Measurements from ENCODE around the gene KRTDAP.

KRTDAP gene

DNA sequence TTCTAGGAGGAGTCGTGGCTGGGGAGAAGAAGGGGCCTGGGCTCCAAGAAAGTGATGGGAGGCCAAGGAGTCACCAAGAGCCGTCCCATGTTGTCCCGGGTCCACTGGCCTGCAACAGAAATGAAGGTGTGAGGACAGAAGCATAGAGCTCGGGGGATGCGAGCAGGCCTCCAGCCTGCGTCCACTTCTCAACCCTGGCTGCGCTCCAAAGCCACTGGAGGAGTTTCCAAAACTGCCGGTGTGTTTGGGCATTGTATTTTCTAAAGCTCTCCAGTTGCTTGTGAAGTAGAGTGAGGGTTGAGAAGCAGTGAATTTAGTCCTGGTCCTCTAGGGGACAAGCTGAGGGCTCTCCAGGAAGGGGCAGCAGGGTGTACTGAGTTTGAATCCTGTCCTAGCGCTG lies 29.2 kb downstream of the KRTDAP start:
- TF ChIP-seq, protein P1, sequence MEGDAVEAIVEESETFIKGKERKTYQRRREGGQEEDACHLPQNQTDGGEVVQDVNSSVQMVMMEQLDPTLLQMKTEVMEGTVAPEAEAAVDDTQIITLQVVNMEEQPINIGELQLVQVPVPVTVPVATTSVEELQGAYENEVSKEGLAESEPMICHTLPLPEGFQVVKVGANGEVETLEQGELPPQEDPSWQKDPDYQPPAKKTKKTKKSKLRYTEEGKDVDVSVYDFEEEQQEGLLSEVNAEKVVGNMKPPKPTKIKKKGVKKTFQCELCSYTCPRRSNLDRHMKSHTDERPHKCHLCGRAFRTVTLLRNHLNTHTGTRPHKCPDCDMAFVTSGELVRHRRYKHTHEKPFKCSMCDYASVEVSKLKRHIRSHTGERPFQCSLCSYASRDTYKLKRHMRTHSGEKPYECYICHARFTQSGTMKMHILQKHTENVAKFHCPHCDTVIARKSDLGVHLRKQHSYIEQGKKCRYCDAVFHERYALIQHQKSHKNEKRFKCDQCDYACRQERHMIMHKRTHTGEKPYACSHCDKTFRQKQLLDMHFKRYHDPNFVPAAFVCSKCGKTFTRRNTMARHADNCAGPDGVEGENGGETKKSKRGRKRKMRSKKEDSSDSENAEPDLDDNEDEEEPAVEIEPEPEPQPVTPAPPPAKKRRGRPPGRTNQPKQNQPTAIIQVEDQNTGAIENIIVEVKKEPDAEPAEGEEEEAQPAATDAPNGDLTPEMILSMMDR (IDR thresholded peaks at IDR 0.05; ENCODE audit: control insufficient read depth, extremely low read depth, insufficient read depth): no peak
- no peak for DNase-seq (ENCODE audit: low read depth)
- H3K4me3 ChIP-seq (ENCODE audit: low read depth, low read length): no peak overlapping the region

DNA sequence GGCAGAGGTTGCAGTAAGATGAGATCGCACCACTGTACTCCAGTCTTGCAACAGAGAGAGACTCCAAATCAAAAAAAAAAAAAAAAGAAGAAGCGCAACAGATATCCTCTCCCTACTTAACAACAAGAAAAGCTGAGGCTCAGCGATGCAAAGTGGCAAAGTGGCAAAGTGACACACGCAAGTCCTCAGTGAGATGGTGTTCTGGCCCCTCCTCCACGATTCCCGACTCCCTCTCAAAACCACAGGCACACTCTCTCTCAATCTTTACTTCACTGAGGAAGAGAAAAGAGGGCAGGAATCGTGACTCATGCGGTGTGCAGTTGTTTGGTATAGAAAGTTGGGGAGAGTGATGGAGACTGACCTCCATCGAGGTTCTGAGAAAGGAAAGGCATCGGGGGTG lies 29.7 kb downstream of the KRTDAP start:
- no peak for DNase-seq (ENCODE audit: low read depth)
- H3K4me3 ChIP-seq (ENCODE audit: low read depth, low read length): no peak overlapping the region
- TF ChIP-seq, protein P1 (IDR thresholded peaks at IDR 0.05; ENCODE audit: control insufficient read depth, extremely low read depth, insufficient read depth): no peak

DNA sequence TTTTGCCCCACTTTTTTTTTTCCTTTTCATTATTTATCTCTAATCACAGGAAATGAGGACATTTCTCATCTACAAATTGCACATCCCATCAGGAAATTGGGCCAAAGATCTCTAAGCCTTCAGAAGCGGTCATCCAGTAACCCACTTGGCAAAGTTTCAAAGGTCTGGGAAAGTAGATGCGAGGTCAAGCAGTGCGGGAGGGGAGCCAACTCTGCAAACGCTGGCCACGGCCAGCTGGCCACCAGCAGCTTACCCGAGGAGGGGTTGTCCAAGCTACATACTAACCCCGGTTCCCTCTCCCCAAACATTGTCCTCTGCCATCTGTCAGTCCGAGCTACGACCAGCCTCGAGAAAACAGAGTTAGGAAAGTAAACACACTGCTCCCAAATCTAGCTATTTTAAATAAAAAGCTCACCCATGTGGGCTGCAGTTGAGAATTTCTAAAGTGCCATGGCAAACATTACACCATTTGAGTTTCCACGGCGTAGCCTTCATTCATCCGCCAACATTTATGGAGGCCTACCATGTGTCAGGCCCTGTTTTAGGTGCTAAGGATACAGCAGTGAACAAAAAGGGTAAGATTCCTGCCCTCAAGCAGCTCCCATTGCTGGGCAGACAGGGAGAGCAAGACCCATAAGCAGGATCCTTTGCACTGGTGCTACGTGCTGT lies 30.7 kb downstream of the KRTDAP start:
- H3K4me3 ChIP-seq (ENCODE audit: low read depth, low read length): no peak overlapping the region
- peak; percentile 42 for DNase-seq (ENCODE audit: low read depth)
- TF ChIP-seq, protein P1 (IDR thresholded peaks at IDR 0.05; ENCODE audit: control insufficient read depth, extremely low read depth, insufficient read depth): no peak

DNA sequence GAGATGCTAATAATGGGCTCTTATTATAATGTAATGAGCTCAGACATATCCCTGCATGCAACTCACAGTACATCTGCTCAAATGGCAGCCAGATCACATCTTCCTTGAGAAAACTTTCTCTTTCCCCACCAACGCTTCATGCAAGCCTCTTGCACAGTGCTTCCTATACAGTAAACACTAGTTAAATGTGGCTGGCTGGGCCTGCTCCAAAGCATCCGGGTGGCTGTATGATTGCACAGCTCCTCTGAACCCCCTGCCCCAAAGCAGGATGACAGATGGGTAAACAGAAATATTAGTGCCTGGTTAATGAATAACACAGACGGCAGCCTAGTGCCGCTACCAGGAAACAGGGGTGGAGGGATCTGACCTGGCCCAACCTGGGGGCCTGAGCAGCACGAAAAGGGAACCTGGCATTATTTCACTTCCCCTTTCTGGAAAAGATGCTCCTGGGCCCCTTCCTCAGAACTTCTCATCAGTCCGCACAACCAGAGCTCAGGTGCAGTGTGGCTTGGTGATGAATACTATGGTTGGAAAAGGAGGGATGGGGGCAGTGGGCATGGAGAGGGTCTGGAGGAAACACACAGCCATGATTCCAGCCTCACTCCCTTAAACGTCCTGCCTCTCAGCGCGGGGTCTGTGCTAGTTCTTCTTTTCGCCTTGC lies 31.4 kb downstream of the KRTDAP start:
- H3K4me3 ChIP-seq (ENCODE audit: low read depth, low read length): no peak overlapping the region
- TF ChIP-seq, protein P1 (IDR thresholded peaks at IDR 0.05; ENCODE audit: control insufficient read depth, extremely low read depth, insufficient read depth): no peak
- peak; percentile 74 for DNase-seq (ENCODE audit: low read depth)

DNA sequence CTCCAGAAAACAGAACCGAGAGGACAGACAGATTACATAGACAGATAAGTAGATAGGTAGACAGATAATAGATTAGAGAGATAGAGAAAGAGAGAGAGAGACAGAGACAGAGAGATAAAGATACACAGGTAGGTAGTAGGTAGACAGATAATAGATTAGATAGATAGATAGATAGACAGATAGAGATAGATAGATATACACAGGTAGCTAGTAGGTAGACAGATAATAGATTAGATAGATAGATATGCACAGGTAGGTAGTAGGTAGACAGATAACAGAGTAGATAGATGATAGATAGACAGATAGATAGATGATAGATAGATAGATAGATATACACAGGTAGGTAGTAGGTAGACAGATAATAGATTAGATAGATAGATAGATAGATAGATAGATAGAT lies 32.1 kb downstream of the KRTDAP start:
- DNase-seq (ENCODE audit: low read depth): no peak
- TF ChIP-seq, protein P1 (IDR thresholded peaks at IDR 0.05; ENCODE audit: control insufficient read depth, extremely low read depth, insufficient read depth): no peak
- H3K4me3 ChIP-seq (ENCODE audit: low read depth, low read length): no peak overlapping the region

- no peak overlapping the region for H3K4me3 ChIP-seq (ENCODE audit: low read depth, low read length)
- TF ChIP-seq, protein P1 (IDR thresholded peaks at IDR 0.05; ENCODE audit: control insufficient read depth, extremely low read depth, insufficient read depth): no peak
- DNase-seq (ENCODE audit: low read depth): no peak
Observed at GRCh38 chr19:35457173-35457572, 33.1 kb downstream of the KRTDAP start.

Data from LNCaP clone FGC (cell line).